HG03342 (cell line): Measurements from ENCODE around the gene UNC5CL.

Experiments used
- ATAC-seq: cut with Tn5 transposase; IDR thresholded peaks from one replicate; pipeline ENCODE4 v1.9.1; 2021; ENCODE audit warnings: mild to moderate bottlenecking, moderate library complexity; ENCODE audit not compliant: unreplicated experiment

The UNC5CL gene

DNA sequence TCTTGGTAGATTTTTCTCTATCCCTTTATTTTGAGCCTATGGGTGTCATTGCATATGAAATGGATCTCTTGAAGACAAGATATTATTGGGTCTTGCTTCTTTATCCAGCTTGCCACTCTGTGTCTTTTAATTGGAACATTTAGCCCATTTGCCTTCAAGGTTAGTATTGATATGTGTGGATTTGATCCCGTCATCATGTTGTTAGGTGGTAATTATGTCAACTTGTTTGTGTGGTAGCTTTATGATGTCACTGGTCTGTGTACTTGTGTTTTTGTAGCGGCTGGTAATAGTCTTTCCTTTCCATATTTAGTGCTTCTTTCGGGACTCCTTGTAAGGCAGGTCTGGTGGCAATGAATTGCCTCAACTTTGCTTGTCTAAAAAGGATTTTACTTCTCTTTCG is 61.9 kb downstream of the UNC5CL start:
- ATAC-seq, result no peak
